Measurements from ENCODE around the gene AMZ1. TPM values are rescaled to one million over a fixed set of nuclear protein-coding genes. Genes with fewer than 3 reads are reported as not detected.

Gene AMZ1
- polyA plus RNA-seq, 1 experiment, result 0.43 TPM

DNA sequence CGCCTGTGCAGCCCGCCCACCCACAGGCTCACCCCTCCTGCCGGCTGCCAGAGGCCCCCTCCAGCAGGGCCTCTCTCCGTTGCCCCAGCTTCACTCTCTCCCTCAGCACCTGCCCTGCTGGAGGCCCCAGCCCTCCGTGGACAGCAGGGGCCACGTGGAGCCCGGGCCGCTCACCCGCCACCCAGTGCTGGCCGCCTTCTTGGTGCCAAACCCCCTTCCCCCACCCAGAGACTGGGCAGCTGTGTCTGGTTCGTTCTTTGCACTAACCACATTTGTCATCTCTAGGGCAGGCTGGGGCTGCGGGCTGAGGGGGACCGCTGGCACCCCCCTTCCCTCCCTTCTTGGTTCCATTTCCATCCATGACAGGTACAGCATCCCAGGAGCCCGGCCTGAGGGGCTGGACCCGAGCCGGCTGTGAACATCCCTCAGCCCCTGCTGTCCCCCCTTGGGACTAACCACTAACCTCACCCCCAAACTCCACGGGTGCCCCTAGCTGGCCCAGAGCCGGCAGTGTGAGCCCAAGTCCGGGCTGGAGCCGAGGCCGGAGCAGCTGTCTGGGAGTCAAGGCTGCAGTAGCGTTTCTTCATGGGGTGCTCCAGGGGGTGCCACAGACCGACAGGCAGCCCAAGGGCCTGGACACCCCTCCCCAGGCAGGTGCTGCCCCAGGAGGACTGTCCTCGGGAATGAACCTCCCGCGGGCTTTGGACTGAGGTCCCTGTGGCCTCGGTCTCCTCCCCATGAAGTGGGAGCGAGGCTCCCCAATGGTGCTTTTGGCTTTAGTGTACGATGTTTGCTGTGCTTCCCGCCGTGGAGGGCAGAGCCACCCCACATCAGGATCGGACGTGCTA, 25.5 kb upstream of the AMZ1 start:
- no peak for TF ChIP-seq CTCF (IDR thresholded peaks at IDR 0.05; ENCODE audit: low read depth, low read length)
- Histone ChIP-seq H3K9me3 (ENCODE audit: control insufficient read depth, insufficient read depth, low read length) (peaks cover 11% of the 10 kb centered on the region), H3K27me3 (ENCODE audit: control insufficient read depth, insufficient read depth, low read length) (no peaks in the 10 kb centered on the region), H3K27ac (ENCODE audit: low read depth, low read length) (no peak overlapping the region), H3K4me3 (ENCODE audit: low read depth, low read length) (no peak overlapping the region)
- DNase-seq (ENCODE audit: low read depth, low spot score), result no peak
- CTCF ChIA-PET, result no interaction called here
- POLR2A ChIA-PET, result no interaction called here

GRCh38 chr7:2663121-2663886, 24.7 kb upstream of the AMZ1 start:
- Histone ChIP-seq H3K27ac (ENCODE audit: low read depth, low read length) (no peak overlapping the region), H3K27me3 (ENCODE audit: control insufficient read depth, insufficient read depth, low read length) (no peaks in the 10 kb centered on the region), H3K9me3 (ENCODE audit: control insufficient read depth, insufficient read depth, low read length) (peaks cover 11% of the 10 kb centered on the region), H3K4me3 (ENCODE audit: low read depth, low read length) (no peak overlapping the region)
- TF ChIP-seq CTCF (IDR thresholded peaks at IDR 0.05; ENCODE audit: low read depth, low read length), result no peak
- POLR2A ChIA-PET, result no interaction called here
- DNase-seq (ENCODE audit: low read depth, low spot score), result no peak
- CTCF ChIA-PET, result interaction anchor here (1.6 kb wide), 1 partner anchor 95 kb away, joined by 3 read pairs; no protein-coding TSS in a partner anchor

- CTCF ChIA-PET, result interaction anchor here (1.6 kb wide), 1 partner anchor 96 kb away, joined by 3 read pairs; no protein-coding TSS in a partner anchor
- TF ChIP-seq CTCF (IDR thresholded peaks at IDR 0.05; ENCODE audit: low read depth, low read length), result no peak
- DNase-seq (ENCODE audit: low read depth, low spot score), result no peak
- H3K4me3 ChIP-seq (ENCODE audit: low read depth, low read length), result no peak overlapping the region
- no peak overlapping the region for H3K27ac ChIP-seq (ENCODE audit: low read depth, low read length)
- H3K9me3 ChIP-seq (ENCODE audit: control insufficient read depth, insufficient read depth, low read length), result peaks cover 11% of the 10 kb centered on the region
- POLR2A ChIA-PET, result no interaction called here
- H3K27me3 ChIP-seq (ENCODE audit: control insufficient read depth, insufficient read depth, low read length), result no peaks in the 10 kb centered on the region
Measured at GRCh38 chr7:2663960-2664359, 24.0 kb upstream of the AMZ1 start.

- TF ChIP-seq CTCF (IDR thresholded peaks at IDR 0.05; ENCODE audit: low read depth, low read length), result no peak
- H3K9me3 ChIP-seq (ENCODE audit: control insufficient read depth, insufficient read depth, low read length), result peaks cover 11% of the 10 kb centered on the region
- H3K27ac ChIP-seq (ENCODE audit: low read depth, low read length), result no peak overlapping the region
- no peak for DNase-seq (ENCODE audit: low read depth, low spot score)
- no peak overlapping the region for H3K4me3 ChIP-seq (ENCODE audit: low read depth, low read length)
- ChIA-PET POLR2A (no interaction called here), CTCF (interaction anchor here (0.6 kb wide), 1 partner anchor 92 kb away, joined by 4 read pairs; no protein-coding TSS in a partner anchor)
- H3K27me3 ChIP-seq (ENCODE audit: control insufficient read depth, insufficient read depth, low read length), result no peaks in the 10 kb centered on the region
Measured at GRCh38 chr7:2665359-2665791, 22.6 kb upstream of the AMZ1 start.

- TF ChIP-seq CTCF (IDR thresholded peaks at IDR 0.05; ENCODE audit: low read depth, low read length), result no peak
- POLR2A ChIA-PET, result no interaction called here
- DNase-seq (ENCODE audit: low read depth, low spot score), result no peak
- Histone ChIP-seq H3K27me3 (ENCODE audit: control insufficient read depth, insufficient read depth, low read length) (no peaks in the 10 kb centered on the region), H3K9me3 (ENCODE audit: control insufficient read depth, insufficient read depth, low read length) (peaks cover 11% of the 10 kb centered on the region), H3K27ac (ENCODE audit: low read depth, low read length) (no peak overlapping the region), H3K4me3 (ENCODE audit: low read depth, low read length) (no peak overlapping the region)
- CTCF ChIA-PET, result interaction anchor here (0.6 kb wide), 1 partner anchor 91 kb away, joined by 4 read pairs; no protein-coding TSS in a partner anchor
Measured at GRCh38 chr7:2666155-2666554, 21.8 kb upstream of the AMZ1 start.

All from AG04450 (cell line).